ENCODE results near the gene KCNH4. TPM values are rescaled to one million over a fixed set of nuclear protein-coding genes. Genes with fewer than 3 reads are reported as not detected.

KCNH4 gene
- polyA plus RNA-seq, 1 donor from 2014 or later, result 0.56 TPM

- no peak overlapping the region for H3K4me2 ChIP-seq (ENCODE audit: low read length)
- no peaks in the 10 kb centered on the region for H3K36me3 ChIP-seq (ENCODE audit: insufficient read depth, low read length)
- H3F3A ChIP-seq (ENCODE audit: insufficient read depth, low read length, poor library complexity, severe bottlenecking), result no peaks in the 10 kb centered on the region
- TF ChIP-seq MXI1 (conservative IDR thresholded peaks at IDR 0.05; ENCODE audit: poor library complexity, severe bottlenecking) (no peak), CTCF (IDR thresholded peaks at IDR 0.05; ENCODE audit: poor library complexity, severe bottlenecking) (no peak), RAD21 (conservative IDR thresholded peaks at IDR 0.05) (no peak), EP300 (conservative IDR thresholded peaks at IDR 0.05; ENCODE audit: poor library complexity, severe bottlenecking) (no peak), TAF1 (IDR thresholded peaks at IDR 0.05; ENCODE audit: low read depth) (no peak), EZH2 (IDR thresholded peaks at IDR 0.05; ENCODE audit: borderline replicate concordance, insufficient read depth, low read length, poor library complexity, severe bottlenecking) (no peak), POLR2AphosphoS5 (IDR thresholded peaks at IDR 0.05) (no peak), REST (IDR thresholded peaks at IDR 0.05; ENCODE audit: borderline replicate concordance) (no peak), SMC3 (conservative IDR thresholded peaks at IDR 0.05; ENCODE audit: poor library complexity) (no peak)
- H3K27ac ChIP-seq (ENCODE audit: low read length), result no peak overlapping the region
- no peaks in the 10 kb centered on the region for H4K20me1 ChIP-seq (ENCODE audit: insufficient read depth)
- no peak overlapping the region for H3K9ac ChIP-seq (ENCODE audit: low read length)
- H2AFZ ChIP-seq (ENCODE audit: low read depth, low read length), result no peak overlapping the region
- H3K4me3 ChIP-seq (ENCODE audit: low read length), result no peak overlapping the region
- H3K9me2 ChIP-seq (ENCODE audit: insufficient read depth, low read length), result no peaks in the 10 kb centered on the region
- no peaks in the 10 kb centered on the region for H3K27me3 ChIP-seq (ENCODE audit: insufficient read depth, low read depth, low read length)
- no peaks in the 10 kb centered on the region for H3K79me2 ChIP-seq (replicated peaks; ENCODE audit: insufficient read depth, low read length)
- no peaks in the 10 kb centered on the region for H3K9me3 ChIP-seq (ENCODE audit: low read length)
Measured at GRCh38 chr17:42166196-42166763, 14.7 kb downstream of the KCNH4 start.

- H3K4me3 ChIP-seq (ENCODE audit: low read length), result no peak overlapping the region
- no peaks in the 10 kb centered on the region for H3F3A ChIP-seq (ENCODE audit: insufficient read depth, low read length, poor library complexity, severe bottlenecking)
- no peak overlapping the region for H3K9ac ChIP-seq (ENCODE audit: low read length)
- no peak for TF ChIP-seq EZH2 (IDR thresholded peaks at IDR 0.05; ENCODE audit: borderline replicate concordance, insufficient read depth, low read length, poor library complexity, severe bottlenecking)
- no peaks in the 10 kb centered on the region for H4K20me1 ChIP-seq (ENCODE audit: insufficient read depth)
- H3K9me3 ChIP-seq (ENCODE audit: low read length), result no peaks in the 10 kb centered on the region
- no peaks in the 10 kb centered on the region for H3K9me2 ChIP-seq (ENCODE audit: insufficient read depth, low read length)
- H3K79me2 ChIP-seq (replicated peaks; ENCODE audit: insufficient read depth, low read length), result no peaks in the 10 kb centered on the region
- H3K27ac ChIP-seq (ENCODE audit: low read length), result no peak overlapping the region
- no peaks in the 10 kb centered on the region for H3K27me3 ChIP-seq (ENCODE audit: insufficient read depth, low read depth, low read length)
- no peaks in the 10 kb centered on the region for H3K36me3 ChIP-seq (ENCODE audit: insufficient read depth, low read length)
- no peak overlapping the region for H2AFZ ChIP-seq (ENCODE audit: low read depth, low read length)
- H3K4me2 ChIP-seq (ENCODE audit: low read length), result no peak overlapping the region
Measured at GRCh38 chr17:42165751-42166150, 15.2 kb downstream of the KCNH4 start.

All from neural cell (in vitro differentiated cells).